Hepatocyte (in vitro differentiated cells): ENCODE measurements around the gene KANK3. TPM values are rescaled to one million over a fixed set of nuclear protein-coding genes. Genes with fewer than 3 reads are reported as not detected.

Source experiments
- DNase-seq: peaks from one replicate; pipeline ENCODE4 v3.0.0-alpha.2; 2016; ENCODE audit warnings: low spot score
- H2AFZ ChIP-seq: fragments of 200-600 bp; sonication (generic); 2 replicates; pipeline ENCODE4 v1.6.0; 2016; ENCODE audit warnings: antibody characterized with exemption, mild to moderate bottlenecking
- H3K27ac ChIP-seq: fragments of 200-600 bp; sonication (generic); 2 replicates; pipeline ENCODE4 v1.5.1; 2016; ENCODE audit warnings: mild to moderate bottlenecking
- H3K27me3 ChIP-seq: fragments of 200-600 bp; sonication (generic); 2 replicates; pipeline ENCODE4 v1.6.1; 2016
- H3K36me3 ChIP-seq: fragments of 200-600 bp; sonication (generic); replicated peaks from 2 replicates; pipeline ENCODE4 v1.5.1; 2016; ENCODE audit warnings: low read depth; ENCODE audit not compliant: insufficient read depth
- H3K4me1 ChIP-seq: fragments of 200-600 bp; sonication (generic); 2 replicates; pipeline ENCODE4 v1.5.1; 2016; ENCODE audit warnings: mild to moderate bottlenecking, moderate library complexity; ENCODE audit not compliant: insufficient read depth
- H3K4me2 ChIP-seq: fragments of 200-600 bp; sonication (generic); 2 replicates; pipeline ENCODE4 v1.6.0; 2016
- H3K4me3 ChIP-seq: fragments of 200-600 bp; sonication (generic); 2 replicates; pipeline ENCODE4 v1.5.1; 2016; ENCODE audit warnings: mild to moderate bottlenecking
- H3K79me2 ChIP-seq: fragments of 200-600 bp; sonication (generic); 2 replicates; pipeline ENCODE4 v1.6.0; 2017; ENCODE audit warnings: mild to moderate bottlenecking
- H3K9me2 ChIP-seq: fragments of 200-600 bp; sonication (generic); replicated peaks from 2 replicates; pipeline ENCODE4 v1.6.0; 2017; ENCODE audit warnings: mild to moderate bottlenecking; ENCODE audit not compliant: insufficient read depth
- H3K9me3 ChIP-seq: fragments of 200-600 bp; sonication (generic); 2 replicates; pipeline ENCODE4 v1.5.1; 2016; ENCODE audit warnings: low read depth, mild to moderate bottlenecking
- H4K20me1 ChIP-seq: fragments of 200-600 bp; sonication (generic); 2 replicates; pipeline ENCODE4 v1.6.0; 2016; ENCODE audit warnings: mild to moderate bottlenecking; ENCODE audit not compliant: insufficient read depth, poor library complexity, severe bottlenecking
- EZH2 ChIP-seq: fragments of 200-600 bp; sonication (generic); IDR thresholded peaks from 2 replicates; pipeline ENCODE4 v1.6.1; 2016; ENCODE audit warnings: antibody characterized with exemption, mild to moderate bottlenecking, borderline replicate concordance
- EZH2phosphoT487 ChIP-seq: fragments of 200-600 bp; sonication (generic); IDR thresholded peaks from one replicate; pipeline ENCODE4 v1.6.1; 2018; ENCODE audit warnings: antibody characterized with exemption, mild to moderate bottlenecking, low read depth, moderate library complexity; ENCODE audit not compliant: unreplicated experiment, severe bottlenecking
- WGBS: methylation state at CpG from one replicate; pipeline ENCODE4 v1.1.6; 2016; ENCODE audit warnings: low lambda C conversion rate; ENCODE audit errors: missing lambda C conversion rate; 5-methylcytosine and 5-hydroxymethylcytosine counted together
- polyA plus RNA-seq: library from polyadenylated mRNA; unstranded; fragments of >200 nt; fragmentation: Nextera tagmentation; extraction: Ambion mirVana; gene quantifications from 2 replicates; pipeline ENCODE4 v1.2.1, GENCODE V29; 2016
- total RNA-seq: library from RNA; depleted of rRNA; stranded (reverse); fragments of >200 nt; gene quantifications from 2 replicates; pipeline ENCODE4 v1.2.3, GENCODE V29; 2014
- TF ChIP-seq, protein P1 (sequence below): fragments of 200-600 bp; sonication (generic); IDR thresholded peaks from 2 replicates; pipeline ENCODE4 v1.5.1; 2016; ENCODE audit warnings: antibody characterized with exemption, mild to moderate bottlenecking; ENCODE audit not compliant: poor library complexity

Gene KANK3
- total and polyA plus RNA-seq, 2 experiments from 2014 or later, result 1.2 to 3.2 TPM

DNA sequence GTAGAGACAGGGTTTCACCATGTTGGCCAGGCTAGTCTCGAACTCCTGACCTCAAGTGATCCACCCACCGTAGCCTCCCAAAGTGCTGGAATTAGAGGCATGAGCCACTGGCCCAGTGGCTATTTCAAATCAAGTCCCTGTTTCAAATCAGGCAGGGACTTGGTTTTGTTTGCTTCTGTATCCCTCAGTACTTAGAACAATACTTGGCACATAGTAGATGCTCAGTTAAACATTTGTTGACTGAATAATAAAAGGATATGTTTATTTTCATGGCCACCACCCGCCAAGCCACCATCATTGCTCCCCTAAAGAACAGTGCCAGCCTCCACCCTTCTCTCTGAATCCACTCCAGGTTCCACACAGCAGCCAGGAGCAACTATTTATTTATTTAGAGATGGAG lies 17.6 kb downstream of the KANK3 start:
- DNase-seq, result no peak
- Histone ChIP-seq H3K9me3 (no peaks in the 10 kb centered on the region), H2AFZ (no peak overlapping the region), H3K9me2 (no peaks in the 10 kb centered on the region), H3K79me2 (peaks cover 30% of the 10 kb centered on the region), H3K4me3 (no peak overlapping the region), H3K4me1 (peaks cover 10% of the 10 kb centered on the region), H3K4me2 (no peak overlapping the region), H3K27ac (no peak overlapping the region), H3K27me3 (no peaks in the 10 kb centered on the region), H4K20me1 (peaks cover 19% of the 10 kb centered on the region), H3K36me3 (no peaks in the 10 kb centered on the region)
- TF ChIP-seq EZH2 (no peak), EZH2phosphoT487 (no peak)
- TF ChIP-seq, protein P1, sequence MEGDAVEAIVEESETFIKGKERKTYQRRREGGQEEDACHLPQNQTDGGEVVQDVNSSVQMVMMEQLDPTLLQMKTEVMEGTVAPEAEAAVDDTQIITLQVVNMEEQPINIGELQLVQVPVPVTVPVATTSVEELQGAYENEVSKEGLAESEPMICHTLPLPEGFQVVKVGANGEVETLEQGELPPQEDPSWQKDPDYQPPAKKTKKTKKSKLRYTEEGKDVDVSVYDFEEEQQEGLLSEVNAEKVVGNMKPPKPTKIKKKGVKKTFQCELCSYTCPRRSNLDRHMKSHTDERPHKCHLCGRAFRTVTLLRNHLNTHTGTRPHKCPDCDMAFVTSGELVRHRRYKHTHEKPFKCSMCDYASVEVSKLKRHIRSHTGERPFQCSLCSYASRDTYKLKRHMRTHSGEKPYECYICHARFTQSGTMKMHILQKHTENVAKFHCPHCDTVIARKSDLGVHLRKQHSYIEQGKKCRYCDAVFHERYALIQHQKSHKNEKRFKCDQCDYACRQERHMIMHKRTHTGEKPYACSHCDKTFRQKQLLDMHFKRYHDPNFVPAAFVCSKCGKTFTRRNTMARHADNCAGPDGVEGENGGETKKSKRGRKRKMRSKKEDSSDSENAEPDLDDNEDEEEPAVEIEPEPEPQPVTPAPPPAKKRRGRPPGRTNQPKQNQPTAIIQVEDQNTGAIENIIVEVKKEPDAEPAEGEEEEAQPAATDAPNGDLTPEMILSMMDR, result no peak
- 92% methylated on average over 3 of the region's 3 CpGs for WGBS

DNA sequence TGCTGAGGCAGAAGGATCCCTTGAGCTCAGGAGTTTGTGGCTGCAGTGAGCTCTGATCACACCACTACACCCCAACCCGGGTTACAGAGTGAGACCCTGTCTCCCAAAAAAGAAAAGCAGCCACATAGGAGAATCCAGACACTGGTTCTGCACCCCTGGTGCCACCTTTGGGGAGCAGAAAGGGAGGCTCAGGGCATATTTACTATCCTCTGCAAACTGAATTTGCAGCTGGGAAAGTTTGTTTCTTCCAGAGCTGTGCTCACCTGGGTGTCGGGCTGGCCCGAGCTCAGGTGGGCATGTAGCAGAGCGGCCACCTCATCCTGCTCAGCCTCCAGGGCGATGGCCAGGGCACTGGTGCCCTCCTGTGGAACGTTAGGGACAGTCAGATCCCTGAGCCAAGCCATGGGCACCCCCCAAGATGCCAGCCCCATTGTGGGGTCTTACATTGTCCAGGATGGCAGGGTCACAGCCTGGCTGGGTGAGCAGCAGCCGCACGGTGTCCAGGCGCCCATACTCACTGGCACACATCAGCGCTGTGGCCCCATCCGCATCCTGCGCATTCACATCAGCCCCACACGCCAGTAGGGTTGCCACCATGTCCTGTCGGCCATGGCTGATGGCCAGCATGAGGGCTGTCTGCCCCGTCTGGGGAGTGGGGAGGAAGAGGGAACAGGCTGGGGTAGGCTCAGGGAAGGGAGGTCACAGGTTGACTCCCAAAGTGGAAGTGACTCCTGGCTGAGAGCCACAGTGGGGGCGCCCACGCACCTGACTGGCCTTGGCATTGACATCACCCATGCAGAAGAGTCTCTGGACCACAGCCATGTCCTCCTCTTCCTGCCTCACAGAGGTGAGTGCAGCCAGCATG lies 18.6 kb downstream of the KANK3 start:
- Histone ChIP-seq H3K9me2 (no peaks in the 10 kb centered on the region), H3K4me3 (no peak overlapping the region), H3K9me3 (no peaks in the 10 kb centered on the region), H3K27ac (no peak overlapping the region), H3K4me2 (no peak overlapping the region), H4K20me1 (peaks cover 19% of the 10 kb centered on the region), H3K27me3 (no peaks in the 10 kb centered on the region), H3K36me3 (no peaks in the 10 kb centered on the region), H3K4me1 (peaks cover 15% of the 10 kb centered on the region), H3K79me2 (peaks cover 41% of the 10 kb centered on the region), H2AFZ (no peak overlapping the region)
- no peak for DNase-seq
- TF ChIP-seq, protein P1, result no peak
- TF ChIP-seq EZH2 (no peak), EZH2phosphoT487 (no peak)
- WGBS, result 92% methylated on average over 16 of the region's 17 CpGs

DNA sequence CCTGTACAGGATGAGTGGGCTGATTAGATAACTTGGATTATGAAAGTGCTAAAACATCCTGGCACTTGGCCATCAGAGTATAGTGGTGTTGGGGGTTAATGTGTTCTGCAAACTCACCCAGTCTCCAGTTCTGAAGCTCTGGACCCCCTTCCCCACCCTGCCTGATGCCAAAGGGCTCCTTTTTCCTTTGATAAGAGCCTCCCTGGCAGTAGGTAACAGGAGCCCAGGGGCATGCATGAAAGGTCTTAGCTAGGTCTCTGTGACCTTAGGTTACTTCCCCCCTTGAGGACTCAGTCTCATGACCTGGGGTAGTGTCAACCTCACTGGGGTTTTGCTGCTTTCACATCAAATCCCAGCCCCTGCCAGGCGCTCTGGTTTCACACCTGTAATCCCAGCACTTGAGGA lies 19.3 kb downstream of the KANK3 start:
- peaks cover 46% of the 10 kb centered on the region for H3K79me2 ChIP-seq
- no peaks in the 10 kb centered on the region for H3K27me3 ChIP-seq
- H3K36me3 ChIP-seq, result no peaks in the 10 kb centered on the region
- peaks cover 19% of the 10 kb centered on the region for H4K20me1 ChIP-seq
- H3K9me2 ChIP-seq, result no peaks in the 10 kb centered on the region
- H3K4me2 ChIP-seq, result no peak overlapping the region
- H3K9me3 ChIP-seq, result no peaks in the 10 kb centered on the region
- H3K4me3 ChIP-seq, result no peak overlapping the region
- H3K4me1 ChIP-seq, result peaks cover 15% of the 10 kb centered on the region
- no peak for TF ChIP-seq EZH2phosphoT487
- TF ChIP-seq, protein P1, result no peak
- no peak for TF ChIP-seq EZH2
- no peak overlapping the region for H3K27ac ChIP-seq
- no peak for DNase-seq
- 89% methylated on average over 1 of the region's 1 CpG for WGBS
- H2AFZ ChIP-seq, result no peak overlapping the region
